ENCODE results near the gene SHH. TPM values are rescaled to one million over a fixed set of nuclear protein-coding genes. Genes with fewer than 3 reads are reported as not detected.
"Not testable (repeated sequence)": the region's sequence is repeated elsewhere in the genome, so short reads cannot be mapped to it uniquely, and the experiment has no call there.

The SHH gene
- polyA plus RNA-seq, 4 donors, result 0.27 to 8.3 (median 1.3) TPM

GRCh38 chr7:155839461-155839860 lies 27.2 kb upstream of the SHH start:
- Histone ChIP-seq H3K36me3 (ENCODE audit: control insufficient read depth in 3 of 3, insufficient read depth in 2 of 3, low read depth in 1 of 3, low read length in 3 of 3) (no peaks in the 10 kb centered on the region), H3K27ac (ENCODE audit: low read depth in 1 of 3, low read length in 2 of 3) (no peak overlapping the region), H3K27me3 (ENCODE audit: control insufficient read depth in 3 of 3, insufficient read depth in 3 of 3, low read length in 3 of 3) (no peaks in the 10 kb centered on the region), H3K9me3 (ENCODE audit: control insufficient read depth in 2 of 2, insufficient read depth in 1 of 2, low read depth in 1 of 2, low read length in 1 of 2) (no peaks in the 10 kb centered on the region), H3K4me3 (ENCODE audit: low read depth in 1 of 3, low read length in 3 of 3) (no peak overlapping the region), H3K4me1 (ENCODE audit: control insufficient read depth in 3 of 3, insufficient read depth in 2 of 3, low read depth in 1 of 3, low read length in 2 of 3) (peaks cover 0 to 8% (median 2%) of the 10 kb centered on the region in 3 donors)
- WGBS, 3 donors, result 68 to 75% (median 71%) methylated on average over 8 of the region's 8 CpGs
- no peak for DNase-seq
- no peak for FAIRE-seq

DNA sequence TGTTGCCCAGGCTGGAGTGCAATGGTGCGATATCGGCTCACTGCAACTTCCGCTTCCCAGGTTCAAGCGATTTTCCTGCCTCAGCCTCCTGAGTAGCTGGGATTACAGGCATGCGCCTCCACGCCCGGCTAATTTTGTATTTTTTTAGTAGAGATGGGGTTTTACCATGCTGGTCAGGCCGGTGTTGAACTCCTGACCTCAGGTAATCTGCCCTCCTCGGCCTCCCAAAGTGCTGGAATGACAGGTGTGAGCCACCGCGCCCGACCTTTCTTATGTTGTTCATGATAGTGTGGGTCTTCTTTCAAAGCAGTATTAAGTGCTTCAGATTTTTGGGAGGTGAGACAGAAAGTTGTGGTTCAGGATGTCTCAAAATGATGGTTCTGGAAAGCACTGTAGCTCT lies 26.0 kb upstream of the SHH start:
- H3K4me1 ChIP-seq (ENCODE audit: control insufficient read depth in 3 of 3, insufficient read depth in 2 of 3, low read depth in 1 of 3, low read length in 2 of 3); H3K4me3 ChIP-seq (ENCODE audit: low read depth in 1 of 3, low read length in 3 of 3); DNase-seq; FAIRE-seq; H3K27me3 ChIP-seq (ENCODE audit: control insufficient read depth in 3 of 3, insufficient read depth in 3 of 3, low read length in 3 of 3); H3K27ac ChIP-seq (ENCODE audit: low read depth in 1 of 3, low read length in 2 of 3); H3K36me3 ChIP-seq (ENCODE audit: control insufficient read depth in 3 of 3, insufficient read depth in 2 of 3, low read depth in 1 of 3, low read length in 3 of 3); H3K9me3 ChIP-seq (ENCODE audit: control insufficient read depth in 2 of 2, insufficient read depth in 1 of 2, low read depth in 1 of 2, low read length in 1 of 2): not testable (repeated sequence)
- WGBS, 3 donors, result 87 to 92% (median 89%) methylated on average over 12 of the region's 12 CpGs

- FAIRE-seq (no peak), DNase-seq (no peak)
- Histone ChIP-seq H3K9me3 (ENCODE audit: control insufficient read depth in 2 of 2, insufficient read depth in 1 of 2, low read depth in 1 of 2, low read length in 1 of 2) (no peaks in the 10 kb centered on the region), H3K27me3 (ENCODE audit: control insufficient read depth in 3 of 3, insufficient read depth in 3 of 3, low read length in 3 of 3) (peaks cover 0 to 2% (median 0%) of the 10 kb centered on the region in 3 donors), H3K4me1 (ENCODE audit: control insufficient read depth in 3 of 3, insufficient read depth in 2 of 3, low read depth in 1 of 3, low read length in 2 of 3) (no peaks in the 10 kb centered on the region), H3K27ac (ENCODE audit: low read depth in 1 of 3, low read length in 2 of 3) (no peak overlapping the region), H3K36me3 (ENCODE audit: control insufficient read depth in 3 of 3, insufficient read depth in 2 of 3, low read depth in 1 of 3, low read length in 3 of 3) (no peaks in the 10 kb centered on the region), H3K4me3 (ENCODE audit: low read depth in 1 of 3, low read length in 3 of 3) (no peak overlapping the region)
- WGBS, 3 donors, result 85 to 95% (median 90%) methylated on average over 3 of the region's 3 CpGs
Measured at GRCh38 chr7:155837126-155837479, 24.8 kb upstream of the SHH start.

GRCh38 chr7:155836216-155837125 lies 24.2 kb upstream of the SHH start:
- WGBS, 3 donors, result 79 to 90% (median 89%) methylated on average over 28 of the region's 28 CpGs
- no peak for FAIRE-seq
- H3K4me3 ChIP-seq (ENCODE audit: low read depth in 1 of 3, low read length in 3 of 3), result no peak overlapping the region
- no peaks in the 10 kb centered on the region for H3K4me1 ChIP-seq (ENCODE audit: control insufficient read depth in 3 of 3, insufficient read depth in 2 of 3, low read depth in 1 of 3, low read length in 2 of 3)
- DNase-seq, result no peak
- H3K36me3 ChIP-seq (ENCODE audit: control insufficient read depth in 3 of 3, insufficient read depth in 2 of 3, low read depth in 1 of 3, low read length in 3 of 3), result no peaks in the 10 kb centered on the region
- no peaks in the 10 kb centered on the region for H3K9me3 ChIP-seq (ENCODE audit: control insufficient read depth in 2 of 2, insufficient read depth in 1 of 2, low read depth in 1 of 2, low read length in 1 of 2)
- H3K27me3 ChIP-seq (ENCODE audit: control insufficient read depth in 3 of 3, insufficient read depth in 3 of 3, low read length in 3 of 3), result peaks cover 0 to 2% (median 0%) of the 10 kb centered on the region in 3 donors
- no peak overlapping the region for H3K27ac ChIP-seq (ENCODE audit: low read depth in 1 of 3, low read length in 2 of 3)

GRCh38 chr7:155835446-155836215 lies 23.4 kb upstream of the SHH start:
- WGBS, 3 donors, result 81 to 87% (median 84%) methylated on average over 14 of the region's 14 CpGs
- DNase-seq (no peak), FAIRE-seq (no peak)
- no peak overlapping the region for H3K4me3 ChIP-seq (ENCODE audit: low read depth in 1 of 3, low read length in 3 of 3)
- no peaks in the 10 kb centered on the region for H3K9me3 ChIP-seq (ENCODE audit: control insufficient read depth in 2 of 2, insufficient read depth in 1 of 2, low read depth in 1 of 2, low read length in 1 of 2)
- no peak overlapping the region for H3K27ac ChIP-seq (ENCODE audit: low read depth in 1 of 3, low read length in 2 of 3)
- peaks cover 0 to 2% (median 0%) of the 10 kb centered on the region in 3 donors for H3K27me3 ChIP-seq (ENCODE audit: control insufficient read depth in 3 of 3, insufficient read depth in 3 of 3, low read length in 3 of 3)
- no peaks in the 10 kb centered on the region for H3K36me3 ChIP-seq (ENCODE audit: control insufficient read depth in 3 of 3, insufficient read depth in 2 of 3, low read depth in 1 of 3, low read length in 3 of 3)
- H3K4me1 ChIP-seq (ENCODE audit: control insufficient read depth in 3 of 3, insufficient read depth in 2 of 3, low read depth in 1 of 3, low read length in 2 of 3), result no peaks in the 10 kb centered on the region

- no peaks in the 10 kb centered on the region for H3K9me3 ChIP-seq (ENCODE audit: control insufficient read depth in 2 of 2, insufficient read depth in 1 of 2, low read depth in 1 of 2, low read length in 1 of 2)
- no peaks in the 10 kb centered on the region for H3K4me1 ChIP-seq (ENCODE audit: control insufficient read depth in 3 of 3, insufficient read depth in 2 of 3, low read depth in 1 of 3, low read length in 2 of 3)
- no peaks in the 10 kb centered on the region for H3K36me3 ChIP-seq (ENCODE audit: control insufficient read depth in 3 of 3, insufficient read depth in 2 of 3, low read depth in 1 of 3, low read length in 3 of 3)
- H3K27ac ChIP-seq (ENCODE audit: low read depth in 1 of 3, low read length in 2 of 3), result no peak overlapping the region
- FAIRE-seq (no peak), DNase-seq (no peak)
- H3K4me3 ChIP-seq (ENCODE audit: low read depth in 1 of 3, low read length in 3 of 3), result no peak overlapping the region
- H3K27me3 ChIP-seq (ENCODE audit: control insufficient read depth in 3 of 3, insufficient read depth in 3 of 3, low read length in 3 of 3), result peaks cover 0 to 2% (median 0%) of the 10 kb centered on the region in 3 donors
- 81 to 86% (median 86%) methylated on average over 16 of the region's 16 CpGs for WGBS, 3 donors
Measured at GRCh38 chr7:155834486-155835048, 22.3 kb upstream of the SHH start.

GRCh38 chr7:155833651-155834050 lies 21.4 kb upstream of the SHH start:
- 81 to 84% (median 82%) methylated on average over 13 of the region's 13 CpGs for WGBS, 3 donors
- FAIRE-seq, result no peak
- H3K27me3 ChIP-seq (ENCODE audit: control insufficient read depth in 3 of 3, insufficient read depth in 3 of 3, low read length in 3 of 3), result peaks cover 0 to 2% (median 0%) of the 10 kb centered on the region in 3 donors
- no peak for DNase-seq
- H3K27ac ChIP-seq (ENCODE audit: low read depth in 1 of 3, low read length in 2 of 3), result no peak overlapping the region
- no peak overlapping the region for H3K4me3 ChIP-seq (ENCODE audit: low read depth in 1 of 3, low read length in 3 of 3)
- no peaks in the 10 kb centered on the region for H3K4me1 ChIP-seq (ENCODE audit: control insufficient read depth in 3 of 3, insufficient read depth in 2 of 3, low read depth in 1 of 3, low read length in 2 of 3)
- H3K9me3 ChIP-seq (ENCODE audit: control insufficient read depth in 2 of 2, insufficient read depth in 1 of 2, low read depth in 1 of 2, low read length in 1 of 2), result no peaks in the 10 kb centered on the region
- no peaks in the 10 kb centered on the region for H3K36me3 ChIP-seq (ENCODE audit: control insufficient read depth in 3 of 3, insufficient read depth in 2 of 3, low read depth in 1 of 3, low read length in 3 of 3)

- DNase-seq (no peak), FAIRE-seq (no peak)
- Histone ChIP-seq H3K27me3 (ENCODE audit: control insufficient read depth in 3 of 3, insufficient read depth in 3 of 3, low read length in 3 of 3) (peaks cover 0 to 2% (median 0%) of the 10 kb centered on the region in 3 donors), H3K27ac (ENCODE audit: low read depth in 1 of 3, low read length in 2 of 3) (no peak overlapping the region), H3K36me3 (ENCODE audit: control insufficient read depth in 3 of 3, insufficient read depth in 2 of 3, low read depth in 1 of 3, low read length in 3 of 3) (no peaks in the 10 kb centered on the region), H3K9me3 (ENCODE audit: control insufficient read depth in 2 of 2, insufficient read depth in 1 of 2, low read depth in 1 of 2, low read length in 1 of 2) (no peaks in the 10 kb centered on the region), H3K4me3 (ENCODE audit: low read depth in 1 of 3, low read length in 3 of 3) (no peak overlapping the region), H3K4me1 (ENCODE audit: control insufficient read depth in 3 of 3, insufficient read depth in 2 of 3, low read depth in 1 of 3, low read length in 2 of 3) (no peaks in the 10 kb centered on the region)
- 68 to 88% (median 85%) methylated on average over 6 to 7 of the region's 7 CpGs for WGBS, 3 donors
Measured at GRCh38 chr7:155832581-155832981, 20.3 kb upstream of the SHH start.
